Stimulated activated CD8-positive, alpha-beta memory T cell treated with anti-CD3 and anti-CD28 coated beads, Interleukin-4, amount 100 ng/mL, for 24 hours (primary cell): ENCODE results near the gene NLRP2B.
"Not testable (repeated sequence)": the region's sequence is repeated elsewhere in the genome, so short reads cannot be mapped to it uniquely, and the experiment has no call there.

Experiments used
- DNase-seq: peaks from one replicate; pipeline ENCODE4 v3.0.0-alpha.2; 2020; ENCODE audit warnings: low read depth

The NLRP2B gene

GRCh38 chrX:57680160-57680559 is at the start of gene NLRP2B:
Gene NLRP2B, minus strand, starts transcription at chrX:57680260.
- no peak for DNase-seq

- not testable (repeated sequence) for DNase-seq
These were observed 45.9 kb upstream of the NLRP2B start for GRCh38 chrX:57725995-57726394.

- no peak for DNase-seq
These were observed 1.3 kb upstream of the NLRP2B start for GRCh38 chrX:57681341-57681740.

GRCh38 chrX:57678686-57679428 is 1.2 kb downstream of the NLRP2B start:
- DNase-seq, result no peak

- DNase-seq, result no peak
These were observed 2.8 kb downstream of the NLRP2B start for GRCh38 chrX:57677132-57677858.

- no peak for DNase-seq
These were observed 4.7 kb downstream of the NLRP2B start for GRCh38 chrX:57675320-57675719.

- DNase-seq, result no peak
These were observed 5.2 kb downstream of the NLRP2B start for GRCh38 chrX:57674861-57675260.

- no peak for DNase-seq
These were observed 10.1 kb downstream of the NLRP2B start for GRCh38 chrX:57669961-57670360.

GRCh38 chrX:57667010-57667409 is 13.1 kb downstream of the NLRP2B start:
- no peak for DNase-seq

- DNase-seq, result no peak
These were observed 25.0 kb downstream of the NLRP2B start for GRCh38 chrX:57655065-57655464.

GRCh38 chrX:57652705-57653104 is 27.4 kb downstream of the NLRP2B start:
- no peak for DNase-seq

- no peak for DNase-seq
These were observed 28.7 kb downstream of the NLRP2B start for GRCh38 chrX:57651169-57651919.

GRCh38 chrX:57647020-57647419 is 33.0 kb downstream of the NLRP2B start:
- no peak for DNase-seq

- no peak for DNase-seq
These were observed 36.4 kb downstream of the NLRP2B start for GRCh38 chrX:57643698-57644097.

- DNase-seq, result no peak
These were observed 38.7 kb downstream of the NLRP2B start for GRCh38 chrX:57641338-57641737.

- no peak for DNase-seq
These were observed 39.4 kb downstream of the NLRP2B start for GRCh38 chrX:57640674-57641016.

- DNase-seq, result not testable (repeated sequence)
These were observed 50.6 kb downstream of the NLRP2B start for GRCh38 chrX:57629438-57629837.
